CD4-positive, alpha-beta T cell (primary cell): ENCODE data around the gene PSME3. TPM values are rescaled to one million over a fixed set of nuclear protein-coding genes. Genes with fewer than 3 reads are reported as not detected.
"Not testable (repeated sequence)": the region's sequence is repeated elsewhere in the genome, so short reads cannot be mapped to it uniquely, and the experiment has no call there.

ENCODE experiments used
- ATAC-seq: fragments of 200-7000 bp; cut with Tn5 transposase; one replicate; pipeline ENCODE4 v1.10.0; 2022; ENCODE audit warnings: mild to moderate bottlenecking; ENCODE audit not compliant: poor library complexity
- CTCF ChIA-PET: fragments of 350-600 bp; sonication (Branson Sonifier 250); formaldehyde crosslinking; loops from one replicate; lab custom pipeline; 2021; ENCODE audit warnings: antibody characterized with exemption, inconsistent platforms; lab: Charles Lee
- POLR2A ChIA-PET: fragments of 350-600 bp; sonication (Branson Sonifier 250); formaldehyde crosslinking; loops from one replicate; lab custom pipeline; 2021; ENCODE audit warnings: antibody characterized with exemption, inconsistent platforms; lab: Charles Lee
- DNase-seq, 14 experiments: peaks; one replicate each; pipeline ENCODE4 v3.0.0-alpha.2; 2013 to 2020; ENCODE audit warnings: mixed read lengths in 2 of 14
- H3K27ac ChIP-seq, 2 donors: one replicate each; pipeline versions ENCODE4 v1.5.1 to v1.7.0; 2013; ENCODE audit warnings: low read length in 2 of 2, low read depth in 1 of 2, mild to moderate bottlenecking in 1 of 2
- H3K27me3 ChIP-seq, 2 experiments: 1 replicate in 1 of 2; 2 replicates in 1 of 2; pipeline versions ENCODE4 v1.6.1 to v1.7.0; 2013; ENCODE audit warnings: low read length in 2 of 2, control low read depth in 1 of 2, mild to moderate bottlenecking in 1 of 2, moderate library complexity in 1 of 2; ENCODE audit not compliant: insufficient read depth in 2 of 2, control insufficient read depth in 1 of 2
- H3K36me3 ChIP-seq: one replicate; pipeline ENCODE4 v1.6.1; 2013; ENCODE audit warnings: low read length, control low read depth; ENCODE audit not compliant: insufficient read depth
- H3K4me1 ChIP-seq: one replicate; pipeline ENCODE4 v1.6.1; 2013; ENCODE audit warnings: low read length, control low read depth; ENCODE audit not compliant: insufficient read depth
- H3K4me3 ChIP-seq: one replicate; pipeline ENCODE4 v1.5.1; 2013; ENCODE audit warnings: mild to moderate bottlenecking, low read length, moderate library complexity
- H3K9me3 ChIP-seq, 2 experiments: 1 replicate in 1 of 2; 2 replicates in 1 of 2; pipeline versions ENCODE4 v1.6.1 to v1.7.0; 2013; ENCODE audit warnings: low read length in 2 of 2, mild to moderate bottlenecking in 2 of 2, control low read depth in 1 of 2, moderate library complexity in 1 of 2; ENCODE audit not compliant: control insufficient read depth in 1 of 2, insufficient read depth in 1 of 2
- H3K27ac Mint-ChIP-seq: one replicate; pipeline ENCODE4 v1.8.0; 2020; ENCODE audit warnings: mixed read lengths
- H3K27me3 Mint-ChIP-seq: one replicate; pipeline ENCODE4 v1.8.0; 2021; ENCODE audit warnings: mixed read lengths
- H3K36me3 Mint-ChIP-seq: one replicate; pipeline ENCODE4 v1.8.0; 2021; ENCODE audit warnings: low read depth, mixed read lengths
- H3K4me1 Mint-ChIP-seq: one replicate; pipeline ENCODE4 v1.8.0; 2021; ENCODE audit warnings: low read depth, mixed read lengths
- H3K4me3 Mint-ChIP-seq: one replicate; pipeline ENCODE4 v1.8.0; 2020; ENCODE audit warnings: mild to moderate bottlenecking, mixed read lengths
- H3K9me3 Mint-ChIP-seq: one replicate; pipeline ENCODE4 v1.8.0; 2020; ENCODE audit warnings: mixed read lengths
- intact Hi-C, 2 experiments: fragments of 100-400 bp; cut with DNase I in 1 of 2; cut with micrococcal nuclease in 1 of 2; formaldehyde crosslinking; loops; one replicate each; pipeline versions ENCODE4 v1.15.1 to v1.9.0; 2023 to 2025; cut with DNase I, micrococcal nuclease
- total RNA-seq, 174 experiments: library from RNA in 2 of 174; stranded (reverse) in 2 of 174; gene quantifications; one replicate each; pipeline ENCODE4 v1.2.3 and lab custom pipeline; 2021 to 2026
- TF ChIP-seq, protein P1 (sequence below): fragments of 200-600 bp; IDR thresholded peaks from one replicate; pipeline ENCODE4 v1.8.0; 2022; ENCODE audit warnings: antibody characterized with exemption, mild to moderate bottlenecking

The PSME3 gene
- total RNA-seq, 2 experiments from 2014 or later: 62.1 to 62.5 TPM

DNA sequence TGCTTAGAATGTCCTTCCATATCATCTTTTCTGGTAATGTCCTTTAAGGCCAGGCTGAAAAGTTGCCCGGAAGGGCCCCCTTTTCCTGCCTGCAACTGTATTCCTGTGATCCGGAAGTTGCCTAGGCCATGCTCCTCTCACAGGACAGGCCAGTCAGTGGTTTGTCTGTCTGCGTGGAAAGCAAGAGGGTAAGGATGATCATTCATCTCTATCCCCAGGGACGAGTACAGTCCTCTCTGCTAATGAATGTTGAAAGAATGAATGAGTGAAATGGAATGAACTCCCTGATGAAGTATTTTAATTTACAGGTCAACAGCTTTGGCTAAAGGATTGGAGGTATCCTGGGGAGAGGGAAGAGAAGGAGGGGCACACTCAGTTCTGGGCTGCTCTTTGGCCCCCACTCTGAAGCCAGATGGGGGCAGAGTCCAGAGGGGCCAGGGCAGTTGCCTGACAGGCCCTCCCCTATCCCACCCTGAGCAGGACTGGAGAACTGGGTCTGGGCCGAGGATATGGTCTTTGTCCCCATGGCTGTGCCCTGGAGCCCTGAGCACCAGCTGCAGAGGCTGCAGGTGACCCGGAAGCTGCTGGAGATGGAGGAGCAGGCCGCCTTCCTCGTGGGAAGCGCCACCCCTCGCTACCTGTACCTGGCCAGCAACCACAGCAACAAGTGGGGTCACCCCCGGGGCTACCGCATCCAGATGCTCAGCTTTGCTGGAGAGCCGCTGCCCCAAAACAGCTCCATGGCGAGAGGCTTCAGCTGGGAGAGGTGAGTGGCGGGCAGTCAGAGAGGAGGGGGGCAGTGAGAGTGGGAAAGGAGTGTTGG, 21.0 kb downstream of the PSME3 start:
- intact Hi-C loops: no loop called here
- H3K27ac ChIP-seq: no peak overlapping the region
- Mint-ChIP-seq H3K9me3 (no peaks in the 10 kb centered on the region), H3K27me3 (no peaks in the 10 kb centered on the region), H3K4me3 (no peak overlapping the region), H3K36me3 (no peaks in the 10 kb centered on the region), H3K4me1 (no peaks in the 10 kb centered on the region), H3K27ac (no peak overlapping the region)
- no peak overlapping the region for H3K4me3 ChIP-seq
- H3K4me1 ChIP-seq: no peaks in the 10 kb centered on the region
- no peak for ATAC-seq
- no peaks in the 10 kb centered on the region for H3K9me3 ChIP-seq
- no peak for DNase-seq
- peaks cover 0 to 2% of the 10 kb centered on the region in 2 experiments for H3K27me3 ChIP-seq
- TF ChIP-seq, protein P1, sequence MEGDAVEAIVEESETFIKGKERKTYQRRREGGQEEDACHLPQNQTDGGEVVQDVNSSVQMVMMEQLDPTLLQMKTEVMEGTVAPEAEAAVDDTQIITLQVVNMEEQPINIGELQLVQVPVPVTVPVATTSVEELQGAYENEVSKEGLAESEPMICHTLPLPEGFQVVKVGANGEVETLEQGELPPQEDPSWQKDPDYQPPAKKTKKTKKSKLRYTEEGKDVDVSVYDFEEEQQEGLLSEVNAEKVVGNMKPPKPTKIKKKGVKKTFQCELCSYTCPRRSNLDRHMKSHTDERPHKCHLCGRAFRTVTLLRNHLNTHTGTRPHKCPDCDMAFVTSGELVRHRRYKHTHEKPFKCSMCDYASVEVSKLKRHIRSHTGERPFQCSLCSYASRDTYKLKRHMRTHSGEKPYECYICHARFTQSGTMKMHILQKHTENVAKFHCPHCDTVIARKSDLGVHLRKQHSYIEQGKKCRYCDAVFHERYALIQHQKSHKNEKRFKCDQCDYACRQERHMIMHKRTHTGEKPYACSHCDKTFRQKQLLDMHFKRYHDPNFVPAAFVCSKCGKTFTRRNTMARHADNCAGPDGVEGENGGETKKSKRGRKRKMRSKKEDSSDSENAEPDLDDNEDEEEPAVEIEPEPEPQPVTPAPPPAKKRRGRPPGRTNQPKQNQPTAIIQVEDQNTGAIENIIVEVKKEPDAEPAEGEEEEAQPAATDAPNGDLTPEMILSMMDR: no peak
- H3K36me3 ChIP-seq: no peaks in the 10 kb centered on the region
- ChIA-PET POLR2A (no interaction called here), CTCF (no interaction called here)

DNA sequence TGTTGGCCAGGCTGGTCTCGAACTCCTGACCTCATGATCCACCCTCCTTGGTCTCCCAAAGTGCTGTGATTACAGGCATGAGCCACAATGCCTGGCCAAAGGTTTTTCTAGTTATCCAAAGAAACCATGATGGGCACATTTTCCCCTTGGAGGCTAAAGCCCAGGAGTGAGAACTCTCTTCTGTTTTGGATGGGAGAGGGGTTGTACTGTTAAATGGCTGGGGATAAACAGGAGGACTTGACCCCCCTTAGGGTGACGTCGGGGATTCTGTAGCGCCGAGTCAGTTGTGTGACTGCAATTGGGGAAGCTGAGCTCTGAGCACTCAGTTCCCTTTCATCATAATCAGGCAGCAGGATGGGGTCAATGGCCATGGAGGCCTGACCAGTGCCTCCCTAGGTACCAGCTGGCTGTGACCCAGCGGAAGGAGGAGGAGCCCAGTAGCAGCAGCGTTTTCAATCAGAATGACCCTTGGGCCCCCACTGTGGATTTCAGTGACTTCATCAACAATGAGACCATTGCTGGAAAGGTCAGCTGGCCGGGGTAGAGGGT, 21.9 kb downstream of the PSME3 start:
- H3K4me3 ChIP-seq: no peak overlapping the region
- H3K27ac ChIP-seq: no peak overlapping the region
- no peaks in the 10 kb centered on the region for H3K4me1 Mint-ChIP-seq
- no peak overlapping the region for H3K27ac Mint-ChIP-seq
- intact Hi-C loops: no loop called here
- ATAC-seq (no peak), DNase-seq (no peak)
- no peaks in the 10 kb centered on the region for H3K9me3 Mint-ChIP-seq
- POLR2A ChIA-PET: no interaction called here
- no peaks in the 10 kb centered on the region for H3K36me3 ChIP-seq
- H3K9me3 ChIP-seq: no peaks in the 10 kb centered on the region
- H3K27me3 ChIP-seq: peaks cover 0 to 2% of the 10 kb centered on the region in 2 experiments
- TF ChIP-seq, protein P1: no peak
- no peaks in the 10 kb centered on the region for H3K4me1 ChIP-seq
- CTCF ChIA-PET: no interaction called here
- H3K27me3 Mint-ChIP-seq: no peaks in the 10 kb centered on the region
- no peak overlapping the region for H3K4me3 Mint-ChIP-seq
- H3K36me3 Mint-ChIP-seq: no peaks in the 10 kb centered on the region

DNA sequence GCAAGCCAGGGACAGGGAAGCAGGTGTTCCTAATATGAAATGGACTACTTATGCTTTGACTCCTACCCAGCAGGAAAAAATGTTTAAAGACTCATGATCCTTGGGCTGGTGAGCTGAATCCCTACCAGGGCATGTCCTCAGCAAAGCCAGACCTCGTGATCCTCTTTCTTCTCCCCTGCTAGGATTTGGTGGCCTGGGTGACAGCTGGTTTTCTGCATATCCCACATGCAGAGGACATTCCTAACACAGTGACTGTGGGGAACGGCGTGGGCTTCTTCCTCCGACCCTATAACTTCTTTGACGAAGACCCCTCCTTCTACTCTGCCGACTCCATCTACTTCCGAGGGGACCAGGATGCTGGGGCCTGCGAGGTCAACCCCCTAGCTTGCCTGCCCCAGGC, 22.9 kb downstream of the PSME3 start:
- POLR2A ChIA-PET: not testable (repeated sequence)

DNA sequence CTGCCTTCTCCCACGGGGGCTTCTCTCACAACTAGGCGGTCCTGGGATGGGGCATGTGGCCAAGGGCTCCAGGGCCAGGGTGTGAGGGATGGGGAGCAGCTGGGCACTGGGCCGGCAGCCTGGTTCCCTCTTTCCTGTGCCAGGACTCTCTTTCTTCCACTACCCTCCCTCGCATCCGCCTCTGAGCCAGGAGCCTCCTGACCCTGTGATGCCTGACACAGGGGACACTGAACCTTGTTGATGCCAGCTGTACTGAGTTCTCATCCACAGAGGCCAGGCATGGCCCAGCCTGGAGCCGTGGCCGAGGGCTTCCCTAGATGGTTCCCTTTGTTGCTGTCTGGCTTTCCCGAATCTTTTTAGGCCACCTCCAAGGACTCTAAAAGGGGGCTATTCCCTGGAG, 23.3 kb downstream of the PSME3 start:
- H3K27me3 Mint-ChIP-seq, H3K36me3 Mint-ChIP-seq, H3K9me3 ChIP-seq, H3K4me3 Mint-ChIP-seq, H3K27ac Mint-ChIP-seq, POLR2A ChIA-PET, H3K4me3 ChIP-seq, CTCF ChIA-PET, H3K9me3 Mint-ChIP-seq, H3K4me1 Mint-ChIP-seq, H3K27me3 ChIP-seq, ATAC-seq, H3K36me3 ChIP-seq, H3K27ac ChIP-seq, H3K4me1 ChIP-seq, intact Hi-C loops, DNase-seq: not testable (repeated sequence)

More for the DNA sequence above, 22.9 kb downstream of the PSME3 start:
- H3K4me3 Mint-ChIP-seq, H3K36me3 ChIP-seq, DNase-seq, H3K27ac Mint-ChIP-seq, H3K27me3 Mint-ChIP-seq, H3K27ac ChIP-seq, H3K9me3 Mint-ChIP-seq, H3K27me3 ChIP-seq, H3K36me3 Mint-ChIP-seq, intact Hi-C loops, CTCF ChIA-PET, H3K9me3 ChIP-seq, ATAC-seq, H3K4me1 Mint-ChIP-seq, H3K4me1 ChIP-seq, H3K4me3 ChIP-seq: not testable (repeated sequence)
